OCI-LY7 (cell line): ENCODE results near the gene MTURN. TPM values are rescaled to one million over a fixed set of nuclear protein-coding genes. Genes with fewer than 3 reads are reported as not detected.

Experiments
- BruUV-seq: library from RNA; stranded (reverse); fragments of 400-500 nt; replicated peaks from 2 replicates; lab custom pipeline; 2021; lab: Mats Ljungman, UMichigan
- CTCF ChIA-PET: fragments of 300-600 bp; sonication (Branson Sonifier 250); formaldehyde crosslinking; loops from one replicate; lab custom pipeline; 2022; ENCODE audit warnings: antibody characterized with exemption; ENCODE audit not compliant: unreplicated experiment; lab: Charles Lee
- POLR2A ChIA-PET: fragments of 300-600 bp; sonication (Branson Sonifier 250); formaldehyde crosslinking; loops from one replicate; lab custom pipeline; 2022; ENCODE audit warnings: antibody characterized with exemption; lab: Charles Lee
- DNase-seq: peaks from one replicate; pipeline ENCODE4 v3.0.0-alpha.2; 2015; ENCODE audit warnings: low spot score
- H2AFZ ChIP-seq: fragments of 200-600 bp; sonication (generic), shearing (Covaris generic); 2 replicates; pipeline ENCODE4 v1.6.1; 2014; ENCODE audit warnings: mild to moderate bottlenecking, antibody characterized with exemption, low read length, moderate library complexity
- H3K27ac ChIP-seq: fragments of 200-600 bp; sonication (generic); 2 replicates; pipeline ENCODE4 v1.5.1; 2014; ENCODE audit warnings: mixed run types, low read depth, mild to moderate bottlenecking, moderate library complexity, low read length, inconsistent platforms; ENCODE audit not compliant: poor library complexity, severe bottlenecking
- H3K36me3 ChIP-seq: fragments of 200-600 bp; sonication (generic); 2 replicates; pipeline ENCODE4 v1.6.1; 2014; ENCODE audit warnings: mild to moderate bottlenecking, antibody characterized with exemption, low read length, moderate library complexity, mixed read lengths; ENCODE audit not compliant: insufficient read depth
- H3K4me1 ChIP-seq: fragments of 200-600 bp; sonication (generic); 2 replicates; pipeline ENCODE4 v1.5.1; 2014; ENCODE audit warnings: mild to moderate bottlenecking, low read length; ENCODE audit not compliant: insufficient read depth, poor library complexity, severe bottlenecking
- H3K4me2 ChIP-seq: fragments of 200-600 bp; sonication (generic); 2 replicates; pipeline ENCODE4 v1.6.1; 2014; ENCODE audit warnings: mild to moderate bottlenecking, low read length
- H3K4me3 ChIP-seq: fragments of 200-600 bp; sonication (generic); 2 replicates; pipeline ENCODE4 v1.5.1; 2014; ENCODE audit warnings: mild to moderate bottlenecking, low read depth, low read length; ENCODE audit not compliant: poor library complexity, severe bottlenecking
- H3K79me2 ChIP-seq: fragments of 200-600 bp; sonication (generic); 2 replicates; pipeline ENCODE4 v1.6.1; 2016; ENCODE audit warnings: low read depth, mild to moderate bottlenecking, low read length, moderate library complexity, mixed read lengths; ENCODE audit not compliant: insufficient read depth
- H3K9me2 ChIP-seq: fragments of 200-600 bp; sonication (generic); 2 replicates; pipeline ENCODE4 v1.6.1; 2016; ENCODE audit warnings: mild to moderate bottlenecking, low read length, mixed read lengths; ENCODE audit not compliant: insufficient read depth
- H3K9me3 ChIP-seq: fragments of 200-600 bp; sonication (generic); 2 replicates; pipeline ENCODE4 v1.6.1; 2014; ENCODE audit warnings: mild to moderate bottlenecking, mixed run types, low read length, mixed read lengths
- H4K20me1 ChIP-seq: fragments of 200-600 bp; sonication (generic); 2 replicates; pipeline ENCODE4 v1.6.1; 2014; ENCODE audit warnings: mild to moderate bottlenecking, antibody characterized with exemption, low read length, moderate library complexity, mixed read lengths; ENCODE audit not compliant: insufficient read depth
- CTCF ChIP-seq: fragments of 200-600 bp; sonication (generic); conservative IDR thresholded peaks from 2 replicates; pipeline ENCODE4 v1.5.1; 2014; ENCODE audit warnings: mild to moderate bottlenecking, antibody characterized with exemption, low read length, moderate library complexity, mixed read lengths
- EZH2phosphoT487 ChIP-seq: fragments of 200-600 bp; sonication (generic); IDR thresholded peaks from 2 replicates; pipeline ENCODE4 v1.6.1; 2018; ENCODE audit warnings: low read depth, borderline replicate concordance, mild to moderate bottlenecking, mixed run types, antibody characterized with exemption, low read length, moderate library complexity, mixed read lengths
- intact Hi-C: fragments of 100-400 bp; cut with micrococcal nuclease; formaldehyde crosslinking; loops from one replicate; pipeline ENCODE4 v1.10.0; 2022; ENCODE audit not compliant: unreplicated experiment
- total RNA-seq, 2 experiments: library from RNA; depleted of rRNA in 1 of 2; stranded (reverse); fragments of >200 nt in 1 of 2; shearing (Covaris generic) in 1 of 2; gene quantifications; 2 replicates each; pipeline ENCODE4 v1.2.3, GENCODE V29; 2014 to 2022

The MTURN gene
- total RNA-seq, 2 experiments from 2014 or later: 2.9 to 4.1 TPM

GRCh38 chr7:30113144-30113543, 21.6 kb upstream of the MTURN start:
- POLR2A ChIA-PET: interaction anchor here (0.6 to 1.0 kb wide), 5 partner anchors 24 to 803 kb away, joined by 3 to 4 read pairs (median 3); no protein-coding TSS in a partner anchor
- Histone ChIP-seq H3K4me2 (no peak overlapping the region), H3K4me1 (peaks cover 31% of the 10 kb centered on the region), H4K20me1 (no peaks in the 10 kb centered on the region), H3K27ac (no peak overlapping the region), H3K9me2 (no peaks in the 10 kb centered on the region), H2AFZ (no peak overlapping the region), H3K36me3 (peaks cover 10% of the 10 kb centered on the region; the same call in 1 of the 2 replicates), H3K79me2 (no peaks in the 10 kb centered on the region), H3K9me3 (peaks cover 32% of the 10 kb centered on the region), H3K4me3 (no peak overlapping the region)
- no peak for TF ChIP-seq EZH2phosphoT487
- TF ChIP-seq CTCF: no peak
- CTCF ChIA-PET: no interaction called here
- no TSS peak for BruUV-seq
- DNase-seq: no peak
- intact Hi-C loops: loop anchor here (5.0 kb wide), 1 partner anchor 126 kb away; the partner anchor contains the start of gene SCRN1

- intact Hi-C loops: loop anchor here (5.0 kb wide), 2 partner anchors 87 to 127 kb away; partner anchors contain the start of genes FKBP14, PLEKHA8 and SCRN1
- Histone ChIP-seq H3K79me2 (no peaks in the 10 kb centered on the region), H2AFZ (peak overlapping the region; percentile 29; the same call in 1 of the 2 replicates), H3K27ac (peak overlapping the region; percentile 86), H4K20me1 (no peaks in the 10 kb centered on the region), H3K4me1 (peaks cover 33% of the 10 kb centered on the region), H3K9me2 (no peaks in the 10 kb centered on the region), H3K4me3 (peak overlapping the region; percentile 40), H3K36me3 (peaks cover 10% of the 10 kb centered on the region; the same call in 1 of the 2 replicates), H3K9me3 (peaks cover 32% of the 10 kb centered on the region; the same call in 1 of the 2 replicates), H3K4me2 (peak overlapping the region; percentile 67)
- DNase-seq: peak; percentile 88
- TF ChIP-seq CTCF (no peak), EZH2phosphoT487 (no peak)
- ChIA-PET POLR2A (interaction anchor here (0.6 to 1.0 kb wide), 3 partner anchors 156 to 637 kb away, joined by 3 read pairs; partner anchors contain the start of gene INMT), CTCF (no interaction called here)
- no TSS peak for BruUV-seq
These were observed 20.1 kb upstream of the MTURN start for GRCh38 chr7:30114536-30115238.
